ENCODE data around the gene XRCC1. TPM values are rescaled to one million over a fixed set of nuclear protein-coding genes. Genes with fewer than 3 reads are reported as not detected.
A peak's percentile ranks its signal among the peaks of the same experiment; 100 is the strongest.

Gene XRCC1
- total and polyA plus RNA-seq, 7 donors: 8.8 to 31.8 (median 19.9) TPM

DNA sequence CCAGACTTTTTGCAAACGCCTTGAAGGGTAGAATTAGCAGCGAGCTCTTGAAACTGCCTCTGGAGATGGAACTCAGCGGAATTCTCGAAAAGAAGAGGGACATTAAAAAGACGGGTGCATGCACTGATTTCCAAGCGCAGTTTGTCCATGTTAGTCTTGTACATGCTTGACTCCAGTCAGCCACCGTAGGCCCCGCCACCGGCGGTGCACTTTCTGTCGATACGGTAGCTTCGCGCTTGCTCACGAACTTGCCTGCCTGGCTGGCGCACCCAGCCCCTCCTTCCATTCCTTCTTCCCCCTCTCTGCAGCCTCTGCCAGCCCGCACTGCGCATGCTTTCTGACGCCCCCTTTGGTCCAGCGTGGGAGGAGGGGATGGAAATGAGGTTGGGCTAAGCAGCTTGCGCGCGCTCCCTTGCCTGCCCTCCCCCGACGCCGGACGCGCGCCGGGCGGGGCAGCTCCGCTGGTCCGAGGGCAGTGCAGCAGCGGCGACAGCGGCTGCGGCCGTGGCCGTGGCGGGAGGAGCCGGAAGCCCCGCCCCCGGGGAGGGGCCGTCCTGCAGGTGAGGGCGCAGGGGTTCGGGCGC is 42.3 kb downstream of the XRCC1 start, which contains the start of gene ZNF575:
Gene ZNF575, plus strand, starts transcription at position 227 of the 584 bp plus-strand sequence. CDS start 1,235 bp downstream, outside the sequence.
- H3K9me3 ChIP-seq: no peaks in the 10 kb centered on the region
- intact Hi-C loops (cut with DNase I): loop anchor here (5.0 kb wide), 1 partner anchor 134 kb away; no protein-coding TSS in a partner anchor
- TF ChIP-seq POLR2AphosphoS5 (IDR thresholded peaks at IDR 0.05): peak; percentile 55 to 71 (median 69)
- TF ChIP-seq POLR2A (IDR thresholded peaks at IDR 0.05): no peak
- TF ChIP-seq, protein P1, sequence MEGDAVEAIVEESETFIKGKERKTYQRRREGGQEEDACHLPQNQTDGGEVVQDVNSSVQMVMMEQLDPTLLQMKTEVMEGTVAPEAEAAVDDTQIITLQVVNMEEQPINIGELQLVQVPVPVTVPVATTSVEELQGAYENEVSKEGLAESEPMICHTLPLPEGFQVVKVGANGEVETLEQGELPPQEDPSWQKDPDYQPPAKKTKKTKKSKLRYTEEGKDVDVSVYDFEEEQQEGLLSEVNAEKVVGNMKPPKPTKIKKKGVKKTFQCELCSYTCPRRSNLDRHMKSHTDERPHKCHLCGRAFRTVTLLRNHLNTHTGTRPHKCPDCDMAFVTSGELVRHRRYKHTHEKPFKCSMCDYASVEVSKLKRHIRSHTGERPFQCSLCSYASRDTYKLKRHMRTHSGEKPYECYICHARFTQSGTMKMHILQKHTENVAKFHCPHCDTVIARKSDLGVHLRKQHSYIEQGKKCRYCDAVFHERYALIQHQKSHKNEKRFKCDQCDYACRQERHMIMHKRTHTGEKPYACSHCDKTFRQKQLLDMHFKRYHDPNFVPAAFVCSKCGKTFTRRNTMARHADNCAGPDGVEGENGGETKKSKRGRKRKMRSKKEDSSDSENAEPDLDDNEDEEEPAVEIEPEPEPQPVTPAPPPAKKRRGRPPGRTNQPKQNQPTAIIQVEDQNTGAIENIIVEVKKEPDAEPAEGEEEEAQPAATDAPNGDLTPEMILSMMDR (IDR thresholded peaks at IDR 0.05): no peak
- TF ChIP-seq EP300 (IDR thresholded peaks at IDR 0.05): no peak
- H3K4me1 ChIP-seq: peaks cover 0 to 38% (median 32%) of the 10 kb centered on the region in 4 donors
- H3K36me3 ChIP-seq: peaks cover 0 to 4% (median 2%) of the 10 kb centered on the region in 4 donors
- H3K27ac ChIP-seq: peak within 1 kb of the TSS; percentile 93 to 98 (median 96)
- peak within 1 kb of the TSS; percentile 37 to 66 (median 56) for H3K4me3 ChIP-seq
- WGBS, 2 donors: 0 to 1% methylated on average over 47 of the region's 47 CpGs
- no peaks in the 10 kb centered on the region for H3K27me3 ChIP-seq
- DNase-seq: peak; percentile 94

DNA sequence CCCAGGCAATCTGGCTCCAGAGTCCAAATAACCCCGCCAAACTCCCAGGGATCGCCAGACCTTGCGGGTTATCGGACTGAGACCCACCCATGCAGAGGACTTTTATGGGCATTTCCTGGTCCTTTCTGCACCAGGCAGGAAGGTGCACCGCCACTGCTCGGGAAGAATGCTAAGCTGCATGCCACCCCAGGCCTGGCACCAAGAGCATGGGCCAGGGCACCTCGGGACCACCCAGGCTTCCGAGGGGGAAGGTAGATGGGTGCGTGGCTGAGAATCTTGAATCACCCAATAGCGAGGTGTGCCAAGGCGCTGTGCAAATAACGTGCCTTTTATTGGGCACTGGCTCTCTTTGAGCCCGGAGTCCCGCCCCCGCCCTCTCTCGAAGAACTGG is 42.8 kb downstream of the XRCC1 start:
- WGBS, 2 donors: 0 to 1% methylated on average over 16 of the region's 16 CpGs
- DNase-seq: peak; percentile 80
- Histone ChIP-seq H3K27me3 (no peaks in the 10 kb centered on the region), H3K4me1 (peaks cover 0 to 43% (median 37%) of the 10 kb centered on the region in 4 donors), H3K27ac (peak overlapping the region; percentile 93 to 98 (median 96)), H3K36me3 (no peaks in the 10 kb centered on the region), H3K9me3 (no peaks in the 10 kb centered on the region), H3K4me3 (peak overlapping the region; percentile 37 to 66 (median 56))
- TF ChIP-seq POLR2A (IDR thresholded peaks at IDR 0.05) (no peak), EP300 (IDR thresholded peaks at IDR 0.05) (no peak), POLR2AphosphoS5 (IDR thresholded peaks at IDR 0.05) (no peak)
- TF ChIP-seq, protein P1 (IDR thresholded peaks at IDR 0.05): no peak
- intact Hi-C loops (cut with DNase I): loop anchor here (5.0 kb wide), 1 partner anchor 135 kb away; no protein-coding TSS in a partner anchor

DNA sequence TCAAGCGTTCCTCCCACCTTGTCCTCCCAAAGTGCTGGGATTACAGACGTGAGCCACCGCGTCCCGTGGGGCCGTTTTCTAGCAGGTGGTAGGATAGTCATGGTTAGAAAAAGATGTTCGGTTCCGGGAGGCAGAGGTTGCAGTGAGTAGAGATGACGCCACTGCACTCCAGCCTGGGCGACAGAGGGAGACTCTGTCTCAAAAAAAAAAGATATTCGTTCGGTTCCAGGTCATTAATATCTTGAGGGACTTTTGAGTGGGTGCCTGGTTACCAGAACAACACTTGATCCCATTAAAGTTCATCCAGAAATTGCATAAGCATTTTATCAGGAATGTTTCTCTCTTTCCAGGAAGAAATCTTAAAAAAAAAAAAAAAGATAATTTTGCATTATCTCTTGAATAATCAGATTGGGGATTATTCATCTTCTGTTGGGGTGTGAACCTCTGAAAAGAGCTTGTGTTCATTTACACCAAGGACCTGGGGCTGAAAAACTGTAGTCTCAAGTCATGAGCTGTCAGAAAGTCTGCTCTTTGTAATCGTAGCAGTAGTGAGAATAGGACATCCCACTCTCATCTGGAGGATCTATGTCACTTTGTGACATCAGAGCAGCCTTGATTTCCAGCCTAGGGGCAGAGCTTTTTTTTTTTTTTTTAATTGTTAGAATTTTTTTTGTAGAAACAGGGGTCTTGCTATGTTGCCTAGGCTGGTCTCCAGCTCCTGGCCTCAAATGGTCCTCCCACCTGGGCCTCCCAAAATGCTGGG is 47.3 kb downstream of the XRCC1 start:
- H3K4me3 ChIP-seq: peak overlapping the region; percentile 58 to 83 (median 82)
- H3K9me3 ChIP-seq: no peaks in the 10 kb centered on the region
- TF ChIP-seq EP300 (IDR thresholded peaks at IDR 0.05) (peak in 1 of 4 donors; percentile 15), POLR2AphosphoS5 (IDR thresholded peaks at IDR 0.05) (peak in 1 of 4 donors; percentile 30), POLR2A (IDR thresholded peaks at IDR 0.05) (no peak)
- WGBS, 2 donors: 11 to 54% methylated on average over 13 of the region's 13 CpGs
- H3K27ac ChIP-seq: peak overlapping the region; percentile 80 to 88 (median 88)
- intact Hi-C loops (cut with DNase I): loop anchor here (5.0 kb wide), 1 partner anchor 66 kb away; no protein-coding TSS in a partner anchor
- peaks cover 0 to 1% (median 0%) of the 10 kb centered on the region in 4 donors for H3K36me3 ChIP-seq
- peaks cover 0 to 41% (median 38%) of the 10 kb centered on the region in 4 donors for H3K4me1 ChIP-seq
- DNase-seq: peak; percentile 80
- H3K27me3 ChIP-seq: no peaks in the 10 kb centered on the region

DNA sequence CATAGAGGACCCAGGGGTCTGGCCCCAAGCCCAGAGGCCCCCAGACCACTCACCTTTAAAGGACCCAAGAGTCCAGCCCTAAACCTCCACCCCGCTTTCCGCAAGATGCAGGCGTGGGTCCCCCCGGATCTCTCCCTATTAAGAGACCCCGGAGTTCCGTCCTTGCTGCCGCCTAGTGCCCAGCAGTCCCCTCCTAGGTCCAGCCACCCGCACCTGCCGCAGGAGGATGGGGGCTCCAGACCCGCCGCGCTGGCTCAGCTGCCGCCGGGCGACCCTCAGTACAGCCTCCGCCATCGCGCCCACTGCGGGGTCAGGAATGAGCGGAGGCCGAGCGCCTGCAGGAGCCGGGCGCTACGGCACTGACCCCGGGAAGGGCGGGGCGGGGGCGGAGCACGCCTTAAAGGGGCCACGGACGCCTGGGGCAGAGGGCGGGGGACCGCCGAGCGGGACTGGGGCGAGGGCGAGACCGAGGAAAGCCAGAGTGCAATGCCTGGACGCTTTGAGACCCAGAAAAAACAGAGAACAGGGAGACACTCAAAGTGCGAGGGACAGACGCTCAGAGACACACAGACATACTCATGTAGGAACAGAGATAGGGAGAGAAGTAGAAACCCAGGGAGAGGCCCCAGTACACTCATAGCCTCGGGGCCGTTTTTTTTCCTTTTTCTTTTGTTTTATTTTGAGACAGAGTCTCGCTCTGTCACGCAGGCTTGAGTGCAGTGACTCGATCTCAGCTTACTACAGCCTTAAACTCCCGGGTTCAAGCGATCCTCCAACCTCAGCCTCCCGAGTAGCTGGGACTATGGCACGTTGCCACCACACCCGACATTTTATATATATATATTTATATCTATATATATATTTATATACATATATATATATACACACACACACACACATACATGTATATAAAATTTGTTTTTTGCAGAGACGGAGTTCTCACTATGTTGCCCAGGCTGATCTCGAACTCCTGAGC is 48.2 kb downstream of the XRCC1 start, which contains the start of gene ETHE1:
Gene ETHE1, minus strand, starts transcription at position 318 of the 976 bp plus-strand sequence. Its CDS starts 24 bp downstream, at position 294.
- DNase-seq: peak; percentile 93
- peaks cover 0 to 34% (median 31%) of the 10 kb centered on the region in 4 donors for H3K4me1 ChIP-seq
- intact Hi-C loops (cut with DNase I): loop anchor here (5.0 kb wide), 1 partner anchor 65 kb away; no protein-coding TSS in a partner anchor

More for the DNA sequence above, 48.2 kb downstream of the XRCC1 start, which contains the start of gene ETHE1:
- Histone ChIP-seq H3K27ac (peak within 1 kb of the TSS; percentile 80 to 88 (median 88)), H3K9me3 (no peaks in the 10 kb centered on the region), H3K4me3 (peak within 1 kb of the TSS; percentile 58 to 83 (median 82)), H3K27me3 (no peaks in the 10 kb centered on the region), H3K36me3 (peaks cover 0 to 4% (median 0%) of the 10 kb centered on the region in 4 donors)
- WGBS, 2 donors: 2 to 5% methylated on average over 54 of the region's 54 CpGs
- TF ChIP-seq POLR2A (IDR thresholded peaks at IDR 0.05) (peak; percentile 67 to 89), EP300 (IDR thresholded peaks at IDR 0.05) (no peak), POLR2AphosphoS5 (IDR thresholded peaks at IDR 0.05) (peak; percentile 83 to 95 (median 92))
- TF ChIP-seq, protein P1 (IDR thresholded peaks at IDR 0.05): peak in 1 of 4 experiments; percentile 17
